SU-DHL-6 (cell line): Measurements from ENCODE around the gene NMB.

Source experiments
- H2AFZ ChIP-seq: fragments of 200-600 bp; sonication (generic); 2 replicates; pipeline ENCODE4 v1.6.1; 2014; ENCODE audit warnings: low read depth, mild to moderate bottlenecking, moderate library complexity, mixed read lengths, antibody characterized with exemption, low read length; ENCODE audit not compliant: severe bottlenecking
- H3F3A ChIP-seq: fragments of 200-600 bp; shearing (Covaris generic); 2 replicates; pipeline ENCODE4 v1.6.0; 2016; ENCODE audit warnings: antibody characterized with exemption, mild to moderate bottlenecking; ENCODE audit not compliant: insufficient read depth
- H3K27ac ChIP-seq: fragments of 200-600 bp; sonication (generic); 2 replicates; pipeline ENCODE4 v1.5.1; 2016; ENCODE audit warnings: low read depth, mild to moderate bottlenecking, low read length, moderate library complexity, mixed read lengths
- H3K27me3 ChIP-seq: fragments of 200-600 bp; sonication (generic), shearing (Covaris generic); 2 replicates; pipeline ENCODE4 v1.6.0; 2014; ENCODE audit warnings: mild to moderate bottlenecking, low read length
- H3K36me3 ChIP-seq: fragments of 200-600 bp; sonication (generic); 2 replicates; pipeline ENCODE4 v1.6.1; 2014; ENCODE audit warnings: mild to moderate bottlenecking, low read length, mixed read lengths
- H3K4me2 ChIP-seq: fragments of 300-600, 200-600 bp; shearing (Covaris generic), sonication (generic); 2 replicates; pipeline ENCODE4 v1.6.0; 2014; ENCODE audit warnings: low read length, low read depth, mild to moderate bottlenecking; ENCODE audit not compliant: poor library complexity, severe bottlenecking
- H3K4me3 ChIP-seq: fragments of 200-600 bp; sonication (generic); 2 replicates; pipeline ENCODE4 v1.5.1; 2014; ENCODE audit warnings: antibody characterized with exemption, low read length, mild to moderate bottlenecking, mixed read lengths; ENCODE audit not compliant: insufficient read depth, poor library complexity, severe bottlenecking
- H3K79me2 ChIP-seq: fragments of 200-600 bp; sonication (generic); 2 replicates; pipeline ENCODE4 v1.6.1; 2014; ENCODE audit warnings: mild to moderate bottlenecking, low read length, moderate library complexity; ENCODE audit not compliant: insufficient read depth
- H3K9ac ChIP-seq: fragments of 200-600 bp; sonication (generic); 2 replicates; pipeline ENCODE4 v1.7.0; 2014; ENCODE audit warnings: mild to moderate bottlenecking, low read length
- H3K9me2 ChIP-seq: fragments of 200-600 bp; sonication (generic); replicated peaks from 2 replicates; pipeline ENCODE4 v1.6.1; 2014; ENCODE audit warnings: low read length; ENCODE audit not compliant: insufficient read depth
- H3K9me3 ChIP-seq: fragments of 200-600 bp; sonication (generic); 2 replicates; pipeline ENCODE4 v1.6.1; 2014; ENCODE audit warnings: low read length, mixed read lengths; ENCODE audit not compliant: insufficient read depth
- H4K20me1 ChIP-seq: fragments of 200-600 bp; sonication (generic); 2 replicates; pipeline ENCODE4 v1.6.1; 2014; ENCODE audit warnings: low read depth, mild to moderate bottlenecking, antibody characterized with exemption, low read length, moderate library complexity, mixed read lengths
- EZH2phosphoT487 ChIP-seq: fragments of 200-600 bp; sonication (generic), shearing (Covaris generic); conservative IDR thresholded peaks from 2 replicates; pipeline ENCODE4 v1.6.1; 2018; ENCODE audit warnings: mild to moderate bottlenecking, antibody characterized with exemption, low read length, moderate library complexity, mixed read lengths
- TF ChIP-seq, protein P1 (sequence below): fragments of 200-600 bp; sonication (generic); IDR thresholded peaks from one replicate; pipeline ENCODE4 v1.5.1; 2017; ENCODE audit warnings: antibody characterized with exemption, mild to moderate bottlenecking, low read length, moderate library complexity; ENCODE audit not compliant: insufficient read depth, poor library complexity, severe bottlenecking

Gene NMB

DNA sequence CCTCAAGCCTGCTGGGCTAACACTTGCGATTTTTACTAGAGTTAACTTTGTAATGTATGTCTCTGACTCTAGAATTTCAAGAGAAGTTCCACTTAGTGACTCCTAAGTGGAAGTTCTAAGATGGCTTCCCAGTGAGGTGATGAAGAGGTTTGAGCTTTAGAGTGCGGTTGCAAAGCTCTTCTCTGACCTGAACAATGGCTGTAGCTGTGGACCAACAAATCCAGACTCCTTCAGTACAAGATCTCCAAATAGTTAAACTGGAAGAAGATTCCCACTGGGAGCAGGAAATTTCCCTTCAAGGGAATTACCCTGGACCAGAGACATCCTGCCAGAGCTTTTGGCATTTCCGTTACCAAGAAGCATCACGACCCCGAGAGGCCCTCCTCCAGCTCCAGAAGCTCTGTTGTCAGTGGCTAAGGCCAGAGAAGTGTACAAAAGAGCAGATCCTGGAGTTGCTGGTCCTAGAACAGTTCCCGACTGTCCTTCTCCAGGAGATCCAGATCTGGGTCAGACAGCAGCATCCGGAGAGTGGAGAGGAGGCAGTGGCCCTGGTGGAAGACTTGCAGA is 26.2 kb downstream of the NMB start:
- Histone ChIP-seq H3K27ac (peak overlapping the region; percentile 61), H4K20me1 (peaks cover 10% of the 10 kb centered on the region), H3K27me3 (no peaks in the 10 kb centered on the region), H3K4me2 (peak overlapping the region; percentile 94), H3K9me2 (no peaks in the 10 kb centered on the region), H2AFZ (peak overlapping the region; percentile 66), H3K36me3 (peaks cover 7% of the 10 kb centered on the region; the same call in 1 of the 2 replicates), H3K9ac (peak overlapping the region; percentile 63), H3K9me3 (no peaks in the 10 kb centered on the region), H3F3A (peaks cover 24% of the 10 kb centered on the region), H3K79me2 (0 out of 2 replicates have a peak, but pooled peaks cover 7% of the 10 kb centered on the region), H3K4me3 (peak overlapping the region; percentile 55)
- TF ChIP-seq EZH2phosphoT487: no peak
- TF ChIP-seq, protein P1, sequence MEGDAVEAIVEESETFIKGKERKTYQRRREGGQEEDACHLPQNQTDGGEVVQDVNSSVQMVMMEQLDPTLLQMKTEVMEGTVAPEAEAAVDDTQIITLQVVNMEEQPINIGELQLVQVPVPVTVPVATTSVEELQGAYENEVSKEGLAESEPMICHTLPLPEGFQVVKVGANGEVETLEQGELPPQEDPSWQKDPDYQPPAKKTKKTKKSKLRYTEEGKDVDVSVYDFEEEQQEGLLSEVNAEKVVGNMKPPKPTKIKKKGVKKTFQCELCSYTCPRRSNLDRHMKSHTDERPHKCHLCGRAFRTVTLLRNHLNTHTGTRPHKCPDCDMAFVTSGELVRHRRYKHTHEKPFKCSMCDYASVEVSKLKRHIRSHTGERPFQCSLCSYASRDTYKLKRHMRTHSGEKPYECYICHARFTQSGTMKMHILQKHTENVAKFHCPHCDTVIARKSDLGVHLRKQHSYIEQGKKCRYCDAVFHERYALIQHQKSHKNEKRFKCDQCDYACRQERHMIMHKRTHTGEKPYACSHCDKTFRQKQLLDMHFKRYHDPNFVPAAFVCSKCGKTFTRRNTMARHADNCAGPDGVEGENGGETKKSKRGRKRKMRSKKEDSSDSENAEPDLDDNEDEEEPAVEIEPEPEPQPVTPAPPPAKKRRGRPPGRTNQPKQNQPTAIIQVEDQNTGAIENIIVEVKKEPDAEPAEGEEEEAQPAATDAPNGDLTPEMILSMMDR: no peak

DNA sequence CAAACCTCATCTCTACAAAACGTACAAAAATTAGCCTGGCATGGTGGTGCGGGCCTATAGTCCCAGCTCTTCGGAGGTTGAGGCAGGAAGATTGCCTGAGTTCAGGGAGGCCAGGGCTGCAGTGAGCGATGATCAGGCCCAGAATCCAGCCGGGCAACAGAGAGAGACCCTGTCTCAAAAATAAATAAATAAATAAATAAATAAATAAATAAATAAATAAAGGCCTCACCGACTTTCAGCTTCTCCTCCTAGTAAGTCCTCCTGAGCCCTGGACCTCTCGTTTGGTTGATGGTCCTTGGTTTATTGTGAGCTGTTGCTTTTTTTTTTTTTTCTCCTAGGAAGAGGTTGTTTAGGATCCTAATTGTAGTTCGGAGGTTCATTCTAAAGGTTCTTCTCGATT is 29.0 kb downstream of the NMB start:
- H2AFZ ChIP-seq: no peak overlapping the region
- H4K20me1 ChIP-seq: no peaks in the 10 kb centered on the region
- H3K9me3 ChIP-seq: no peaks in the 10 kb centered on the region
- TF ChIP-seq, protein P1: no peak
- TF ChIP-seq EZH2phosphoT487: no peak
- H3K9ac ChIP-seq: no peak overlapping the region
- no peaks in the 10 kb centered on the region for H3K9me2 ChIP-seq
- H3K36me3 ChIP-seq: no peaks in the 10 kb centered on the region
- peaks cover 13% of the 10 kb centered on the region; the same call in 1 of the 2 replicates for H3F3A ChIP-seq
- H3K4me2 ChIP-seq: no peak overlapping the region
- no peak overlapping the region for H3K4me3 ChIP-seq
- no peaks in the 10 kb centered on the region for H3K27me3 ChIP-seq
- H3K79me2 ChIP-seq: 0 out of 2 replicates have a peak, but pooled peaks cover 7% of the 10 kb centered on the region
- no peak overlapping the region for H3K27ac ChIP-seq

DNA sequence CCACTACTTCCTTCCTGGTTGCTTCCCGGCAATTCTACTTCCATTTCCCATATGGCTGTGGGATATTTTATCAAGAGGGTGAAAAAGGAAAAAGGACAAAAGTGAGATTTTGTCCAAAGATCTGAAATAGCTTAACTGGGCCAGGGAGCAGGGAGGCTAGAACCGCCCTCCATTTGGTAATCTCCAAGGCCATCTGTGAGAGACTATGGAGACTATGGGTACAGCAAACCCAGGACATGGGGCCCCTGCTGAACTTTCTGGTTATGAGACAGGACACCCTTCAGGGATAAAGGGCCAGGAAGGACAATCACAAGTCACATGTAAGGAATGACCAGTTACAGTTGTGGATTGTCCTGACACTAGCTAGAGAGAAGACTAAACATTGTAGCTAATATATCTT is 32.9 kb downstream of the NMB start:
- no peak overlapping the region for H3K4me3 ChIP-seq

More for the DNA sequence above, 32.9 kb downstream of the NMB start:
- peaks cover 4% of the 10 kb centered on the region; the same call in 1 of the 2 replicates for H3F3A ChIP-seq
- H3K9me3 ChIP-seq: peaks cover 20% of the 10 kb centered on the region
- H3K27me3 ChIP-seq: no peaks in the 10 kb centered on the region
- no peak overlapping the region for H3K4me2 ChIP-seq
- H3K9me2 ChIP-seq: no peaks in the 10 kb centered on the region
- H3K9ac ChIP-seq: no peak overlapping the region
- peaks cover 22% of the 10 kb centered on the region for H3K36me3 ChIP-seq
- no peaks in the 10 kb centered on the region for H4K20me1 ChIP-seq
- H2AFZ ChIP-seq: no peak overlapping the region
- TF ChIP-seq, protein P1: no peak
- no peak for TF ChIP-seq EZH2phosphoT487
- no peak overlapping the region for H3K27ac ChIP-seq
- no peaks in the 10 kb centered on the region for H3K79me2 ChIP-seq
